GM23248 (cell line): ENCODE measurements around the gene CCDC102A.
"Not testable (repeated sequence)": the region's sequence is repeated elsewhere in the genome, so short reads cannot be mapped to it uniquely, and the experiment has no call there.

Experiments used
- EZH2 ChIP-seq: fragments of 200-600 bp; sonication (generic); IDR thresholded peaks from 2 replicates; pipeline ENCODE4 v1.6.1; 2018; ENCODE audit warnings: antibody characterized with exemption, mild to moderate bottlenecking; ENCODE audit not compliant: insufficient read depth, poor library complexity, severe bottlenecking
- EZH2phosphoT487 ChIP-seq: fragments of 200-600 bp; sonication (generic); IDR thresholded peaks from 2 replicates; pipeline ENCODE4 v1.6.1; 2018; ENCODE audit warnings: antibody characterized with exemption, moderate library complexity, mild to moderate bottlenecking, low read depth; ENCODE audit not compliant: insufficient read depth

DNA sequence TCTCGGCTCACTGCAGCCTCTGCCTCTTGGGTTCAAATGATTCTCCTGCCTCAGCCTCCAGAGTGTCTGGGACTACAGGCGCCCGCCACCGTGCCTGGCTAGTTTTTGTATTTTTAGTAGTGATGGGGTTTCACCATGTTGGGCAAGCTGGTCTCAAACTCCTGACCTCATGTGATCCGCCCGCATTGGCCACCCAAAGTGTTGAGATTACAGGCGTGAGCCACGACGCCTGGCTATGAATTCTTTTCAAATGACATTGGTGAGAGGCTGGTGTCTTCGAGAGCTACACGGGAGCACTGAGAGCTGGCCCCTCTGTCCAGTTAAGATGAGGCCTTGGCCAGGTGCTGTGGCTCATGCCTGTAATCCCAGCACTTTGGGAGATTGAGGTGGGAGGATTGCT is 36.4 kb downstream of the CCDC102A start:
- not testable (repeated sequence) for TF ChIP-seq EZH2, EZH2phosphoT487
